Rectal smooth muscle tissue (tissue), 1 donor: ENCODE data around the gene BCAT1.

Source experiments
- H3K27ac ChIP-seq: one replicate; pipeline ENCODE4 v1.7.0; 2013; ENCODE audit warnings: low read depth, low read length, inconsistent platforms
- H3K27me3 ChIP-seq: one replicate; pipeline ENCODE4 v1.7.0; 2013; ENCODE audit warnings: low read length; ENCODE audit not compliant: control insufficient read depth, insufficient read depth
- H3K36me3 ChIP-seq: one replicate; pipeline ENCODE4 v1.7.0; 2013; ENCODE audit warnings: low read length; ENCODE audit not compliant: control insufficient read depth, insufficient read depth
- H3K4me1 ChIP-seq: one replicate; pipeline ENCODE4 v1.7.0; 2013; ENCODE audit warnings: low read length; ENCODE audit not compliant: control insufficient read depth, insufficient read depth
- H3K4me3 ChIP-seq: one replicate; pipeline ENCODE4 v1.7.0; 2013; ENCODE audit warnings: low read length
- H3K9ac ChIP-seq: one replicate; pipeline ENCODE4 v1.7.0; 2013; ENCODE audit warnings: low read length

The BCAT1 gene

GRCh38 chr12:24803430-24804245, 145.3 kb downstream of the BCAT1 start:
- no peaks in the 10 kb centered on the region for H3K36me3 ChIP-seq

DNA sequence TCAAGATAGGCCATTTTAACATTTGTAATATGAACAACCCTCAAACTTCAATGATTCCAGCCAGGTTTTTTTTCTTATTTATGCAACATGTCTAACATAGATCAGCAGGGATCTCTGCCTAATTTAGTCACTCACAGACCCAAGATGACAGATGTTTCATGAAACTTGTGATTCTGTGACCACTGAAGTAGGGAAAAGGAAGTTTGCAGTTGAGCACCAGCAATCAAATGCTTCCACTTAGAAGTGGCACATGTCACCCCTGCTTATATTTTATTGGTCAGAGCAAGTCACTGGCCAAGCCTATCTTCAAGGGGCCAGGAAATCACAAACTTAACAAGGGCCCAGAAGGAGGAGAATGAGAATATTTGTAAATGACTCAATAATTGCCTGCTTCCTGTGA, 150.6 kb downstream of the BCAT1 start:
- Histone ChIP-seq H3K36me3 (no peaks in the 10 kb centered on the region), H3K27me3 (no peaks in the 10 kb centered on the region), H3K4me3 (no peak overlapping the region), H3K27ac (no peak overlapping the region), H3K4me1 (no peaks in the 10 kb centered on the region), H3K9ac (no peak overlapping the region)

More at GRCh38 chr12:24803430-24804245, 145.3 kb downstream of the BCAT1 start:
- Histone ChIP-seq H3K27ac (no peak overlapping the region), H3K4me1 (no peaks in the 10 kb centered on the region), H3K4me3 (no peak overlapping the region), H3K27me3 (no peaks in the 10 kb centered on the region), H3K9ac (no peak overlapping the region)

DNA sequence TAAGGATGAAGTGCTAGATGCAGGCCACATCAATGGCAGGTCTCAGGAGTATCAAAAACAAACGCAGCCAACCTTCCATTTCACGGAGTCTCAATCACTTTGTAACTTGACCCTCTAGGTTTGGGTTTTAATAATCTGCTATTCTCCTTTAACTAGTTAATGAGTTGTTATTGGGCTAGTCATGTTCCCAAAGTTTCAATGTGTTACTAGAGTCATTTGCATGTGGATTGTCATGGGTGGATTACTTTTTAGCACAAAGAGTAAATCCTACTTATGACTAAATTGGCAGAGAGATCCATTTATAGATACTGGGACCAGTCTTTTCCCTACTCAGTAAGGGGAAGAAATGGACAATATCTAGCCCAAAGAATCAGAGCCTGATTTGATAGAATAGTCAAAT, 151.0 kb downstream of the BCAT1 start:
- no peaks in the 10 kb centered on the region for H3K36me3 ChIP-seq
- H3K4me1 ChIP-seq, result no peaks in the 10 kb centered on the region
- H3K27ac ChIP-seq, result no peak overlapping the region
- H3K4me3 ChIP-seq, result no peak overlapping the region
- H3K27me3 ChIP-seq, result no peaks in the 10 kb centered on the region
- H3K9ac ChIP-seq, result no peak overlapping the region

GRCh38 chr12:24796876-24797275, 152.0 kb downstream of the BCAT1 start:
- H3K4me3 ChIP-seq, result no peak overlapping the region
- no peaks in the 10 kb centered on the region for H3K27me3 ChIP-seq
- no peak overlapping the region for H3K9ac ChIP-seq
- no peaks in the 10 kb centered on the region for H3K4me1 ChIP-seq
- no peaks in the 10 kb centered on the region for H3K36me3 ChIP-seq
- no peak overlapping the region for H3K27ac ChIP-seq

DNA sequence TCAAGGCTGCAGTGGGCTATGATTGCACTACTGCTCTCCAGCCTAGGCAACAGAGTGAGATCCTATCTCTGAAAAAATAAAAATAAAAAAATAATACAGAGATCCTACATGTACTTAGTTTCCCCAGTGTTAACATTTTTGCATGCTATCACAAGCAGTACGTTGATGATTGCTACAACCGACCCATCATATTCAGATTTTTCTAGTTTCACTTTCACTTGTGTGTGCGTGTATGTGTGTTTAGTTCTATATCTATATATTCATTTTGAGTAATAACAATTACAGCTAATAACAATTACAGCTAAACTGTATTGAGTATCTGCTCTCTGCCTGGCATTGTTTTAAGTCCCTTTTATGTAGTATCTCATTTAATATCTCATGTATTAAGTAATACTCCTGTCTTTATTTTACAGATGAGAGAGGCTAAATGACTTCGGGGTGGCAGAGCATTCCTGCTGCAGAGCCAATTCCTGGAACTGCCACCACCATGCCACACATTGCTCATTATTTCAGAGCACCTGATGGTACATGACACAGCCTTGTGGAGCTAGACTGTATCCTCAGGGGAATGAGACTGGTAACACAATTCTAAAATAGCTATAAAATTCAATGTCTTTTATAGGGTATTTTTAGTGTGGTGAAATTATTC, 153.1 kb downstream of the BCAT1 start:
- Histone ChIP-seq H3K27me3 (no peaks in the 10 kb centered on the region), H3K27ac (no peak overlapping the region), H3K9ac (no peak overlapping the region), H3K4me3 (peak overlapping the region; percentile 41), H3K36me3 (no peaks in the 10 kb centered on the region), H3K4me1 (no peaks in the 10 kb centered on the region)

DNA sequence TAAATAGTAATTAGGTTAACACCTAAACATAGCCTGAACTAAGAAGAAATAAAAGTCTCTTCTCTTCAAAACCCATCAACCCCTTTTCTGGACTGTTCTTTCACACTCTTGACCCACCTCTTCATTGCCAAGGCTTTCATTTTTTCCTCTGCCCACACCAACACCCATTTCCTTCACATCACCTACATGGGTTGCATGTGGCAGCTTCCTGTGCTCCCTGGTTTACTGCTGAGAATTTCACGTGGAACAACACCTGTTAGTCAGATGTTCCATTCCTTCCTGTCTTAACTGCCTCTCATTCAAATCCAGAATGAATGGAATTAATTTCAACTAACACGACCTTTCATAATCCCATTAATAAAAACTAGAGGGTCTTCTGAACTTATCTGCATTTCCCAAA, 157.3 kb downstream of the BCAT1 start:
- H3K27ac ChIP-seq, result no peak overlapping the region
- H3K4me3 ChIP-seq, result no peak overlapping the region
- H3K9ac ChIP-seq, result no peak overlapping the region
- H3K4me1 ChIP-seq, result no peaks in the 10 kb centered on the region
- no peaks in the 10 kb centered on the region for H3K27me3 ChIP-seq
- no peaks in the 10 kb centered on the region for H3K36me3 ChIP-seq

- Histone ChIP-seq H3K27me3 (no peaks in the 10 kb centered on the region), H3K4me3 (no peak overlapping the region), H3K9ac (no peak overlapping the region), H3K27ac (no peak overlapping the region), H3K4me1 (no peaks in the 10 kb centered on the region), H3K36me3 (no peaks in the 10 kb centered on the region)
These were observed 160.0 kb downstream of the BCAT1 start for GRCh38 chr12:24788886-24789285.

GRCh38 chr12:24780697-24781368, 168.1 kb downstream of the BCAT1 start:
- H3K27me3 ChIP-seq, result no peaks in the 10 kb centered on the region
- no peaks in the 10 kb centered on the region for H3K36me3 ChIP-seq
- H3K27ac ChIP-seq, result no peak overlapping the region
- no peaks in the 10 kb centered on the region for H3K4me1 ChIP-seq
- no peak overlapping the region for H3K9ac ChIP-seq
- H3K4me3 ChIP-seq, result no peak overlapping the region

- Histone ChIP-seq H3K27me3 (no peaks in the 10 kb centered on the region), H3K36me3 (no peaks in the 10 kb centered on the region), H3K4me3 (no peak overlapping the region), H3K27ac (no peak overlapping the region), H3K4me1 (no peaks in the 10 kb centered on the region), H3K9ac (no peak overlapping the region)
These were observed 170.2 kb downstream of the BCAT1 start for GRCh38 chr12:24778486-24779304.

GRCh38 chr12:24777359-24777758, 171.5 kb downstream of the BCAT1 start:
- H3K9ac ChIP-seq, result no peak overlapping the region
- H3K4me3 ChIP-seq, result no peak overlapping the region
- H3K4me1 ChIP-seq, result no peaks in the 10 kb centered on the region
- H3K27me3 ChIP-seq, result no peaks in the 10 kb centered on the region
- no peak overlapping the region for H3K27ac ChIP-seq
- H3K36me3 ChIP-seq, result no peaks in the 10 kb centered on the region

- Histone ChIP-seq H3K36me3 (no peaks in the 10 kb centered on the region), H3K27ac (no peak overlapping the region), H3K4me3 (no peak overlapping the region)
These were observed 172.0 kb downstream of the BCAT1 start for GRCh38 chr12:24776861-24777260.

GRCh38 chr12:24775073-24775472, 173.8 kb downstream of the BCAT1 start:
- Histone ChIP-seq H3K27ac (no peak overlapping the region), H3K4me1 (no peaks in the 10 kb centered on the region), H3K4me3 (no peak overlapping the region), H3K9ac (no peak overlapping the region), H3K27me3 (no peaks in the 10 kb centered on the region), H3K36me3 (no peaks in the 10 kb centered on the region)

More at GRCh38 chr12:24776861-24777260, 172.0 kb downstream of the BCAT1 start:
- H3K4me1 ChIP-seq, result no peaks in the 10 kb centered on the region
- no peaks in the 10 kb centered on the region for H3K27me3 ChIP-seq
- no peak overlapping the region for H3K9ac ChIP-seq
